Parathyroid adenoma (tissue), 2 donors: Measurements from ENCODE around the gene OOEP.

Experiments
- H2AFZ ChIP-seq: fragments of 300-600 bp; sonication (generic); one replicate; pipeline ENCODE4 v1.7.0; 2017; ENCODE audit warnings: antibody characterized with exemption, mild to moderate bottlenecking
- H3K27ac ChIP-seq: fragments of 300-600 bp; sonication (generic); one replicate; pipeline ENCODE4 v1.7.0; 2017
- H3K27me3 ChIP-seq: fragments of 300-600 bp; sonication (generic); one replicate; pipeline ENCODE4 v1.7.0; 2017; ENCODE audit warnings: low read length; ENCODE audit not compliant: control insufficient read depth, insufficient read depth
- H3K36me3 ChIP-seq: fragments of 300-600 bp; sonication (generic); one replicate; pipeline ENCODE4 v1.7.0; 2017; ENCODE audit warnings: low read length; ENCODE audit not compliant: control insufficient read depth, insufficient read depth
- H3K4me1 ChIP-seq: fragments of 300-600 bp; sonication (generic); one replicate; pipeline ENCODE4 v1.7.0; 2017; ENCODE audit warnings: control low read depth
- H3K4me2 ChIP-seq: fragments of 300-600 bp; sonication (generic); one replicate; pipeline ENCODE4 v1.7.0; 2017; ENCODE audit warnings: low read length
- H3K4me3 ChIP-seq: fragments of 300-600 bp; sonication (generic); one replicate; pipeline ENCODE4 v1.7.0; 2017; ENCODE audit warnings: low read depth, low read length
- H3K79me2 ChIP-seq: fragments of 300-600 bp; sonication (generic); one replicate; pipeline ENCODE4 v1.7.0; 2017; ENCODE audit warnings: control low read depth
- H3K9ac ChIP-seq: fragments of 300-600 bp; sonication (generic); one replicate; pipeline ENCODE4 v1.7.0; 2017; ENCODE audit warnings: mild to moderate bottlenecking
- H3K9me3 ChIP-seq: fragments of 300-600 bp; sonication (generic); one replicate; pipeline ENCODE4 v1.7.0; 2017; ENCODE audit warnings: low read length; ENCODE audit not compliant: control insufficient read depth
- CTCF ChIP-seq: fragments of 300-600 bp; sonication (generic); IDR thresholded peaks from one replicate; pipeline ENCODE4 v1.7.0; 2017; ENCODE audit warnings: antibody characterized with exemption, mild to moderate bottlenecking
- donor health status: primary hyperparathyroidism.

OOEP gene

GRCh38 chr6:73377225-73377624 lies 7.5 kb upstream of the OOEP start:
- H3K4me1 ChIP-seq, result no peaks in the 10 kb centered on the region
- no peaks in the 10 kb centered on the region for H3K27me3 ChIP-seq
- H3K36me3 ChIP-seq, result no peaks in the 10 kb centered on the region
- H2AFZ ChIP-seq, result no peak overlapping the region
- peaks cover 2% of the 10 kb centered on the region for H3K9me3 ChIP-seq
- H3K9ac ChIP-seq, result no peak overlapping the region
- no peak overlapping the region for H3K4me2 ChIP-seq
- H3K4me3 ChIP-seq, result no peak overlapping the region
- no peaks in the 10 kb centered on the region for H3K79me2 ChIP-seq
- no peak overlapping the region for H3K27ac ChIP-seq
- no peak for TF ChIP-seq CTCF

GRCh38 chr6:73375216-73375615 lies 5.5 kb upstream of the OOEP start:
- H3K27ac ChIP-seq, result no peak overlapping the region
- no peak for TF ChIP-seq CTCF
- H3K36me3 ChIP-seq, result no peaks in the 10 kb centered on the region
- no peak overlapping the region for H2AFZ ChIP-seq
- H3K9ac ChIP-seq, result no peak overlapping the region
- H3K79me2 ChIP-seq, result no peaks in the 10 kb centered on the region
- H3K4me1 ChIP-seq, result no peaks in the 10 kb centered on the region
- no peak overlapping the region for H3K4me3 ChIP-seq
- no peak overlapping the region for H3K4me2 ChIP-seq
- no peaks in the 10 kb centered on the region for H3K27me3 ChIP-seq
- peaks cover 4% of the 10 kb centered on the region for H3K9me3 ChIP-seq

GRCh38 chr6:73372516-73372915 lies 2.8 kb upstream of the OOEP start:
- Histone ChIP-seq H3K9ac (no peak overlapping the region), H3K27me3 (no peaks in the 10 kb centered on the region), H3K36me3 (no peaks in the 10 kb centered on the region), H3K79me2 (no peaks in the 10 kb centered on the region), H3K9me3 (peaks cover 4% of the 10 kb centered on the region), H3K4me3 (no peak overlapping the region), H3K27ac (no peak overlapping the region), H3K4me2 (no peak overlapping the region), H2AFZ (no peak overlapping the region), H3K4me1 (no peaks in the 10 kb centered on the region)
- TF ChIP-seq CTCF, result no peak

- no peaks in the 10 kb centered on the region for H3K27me3 ChIP-seq
- H3K4me3 ChIP-seq, result no peak overlapping the region
- no peaks in the 10 kb centered on the region for H3K4me1 ChIP-seq
- peaks cover 4% of the 10 kb centered on the region for H3K9me3 ChIP-seq
- no peak overlapping the region for H3K27ac ChIP-seq
- no peak overlapping the region for H2AFZ ChIP-seq
- no peak overlapping the region for H3K9ac ChIP-seq
- no peak for TF ChIP-seq CTCF
- H3K36me3 ChIP-seq, result no peaks in the 10 kb centered on the region
- H3K4me2 ChIP-seq, result no peak overlapping the region
- no peaks in the 10 kb centered on the region for H3K79me2 ChIP-seq
Observed at GRCh38 chr6:73371984-73372383, 2.3 kb upstream of the OOEP start.

- Histone ChIP-seq H3K27ac (no peak overlapping the region), H3K9me3 (peaks cover 4% of the 10 kb centered on the region), H3K9ac (no peak overlapping the region), H3K27me3 (no peaks in the 10 kb centered on the region), H3K79me2 (no peaks in the 10 kb centered on the region), H2AFZ (no peak overlapping the region), H3K4me1 (no peaks in the 10 kb centered on the region), H3K4me2 (no peak overlapping the region), H3K36me3 (no peaks in the 10 kb centered on the region), H3K4me3 (no peak overlapping the region)
- no peak for TF ChIP-seq CTCF
Observed at GRCh38 chr6:73369157-73369556, 540 bp downstream of the OOEP start.
